HL-60 (cell line): ENCODE measurements around the gene TEX35.

ENCODE experiments used
- DNase-seq, 2 experiments: peaks; one replicate each; pipeline ENCODE4 v3.0.0-alpha.2; 2010 to 2020; ENCODE audit warnings: low read depth in 1 of 2, low spot score in 1 of 2
- H3K27ac ChIP-seq: fragments of 250-450 bp; sonication (Bioruptor Pico); replicated peaks from 2 replicates; pipeline ENCODE4 v1.5.1; 2020; ENCODE audit warnings: mild to moderate bottlenecking, moderate library complexity
- H3K27me3 ChIP-seq: fragments of 250-450 bp; sonication (Bioruptor Pico); 2 replicates; pipeline ENCODE4 v1.5.1; 2021; ENCODE audit warnings: mild to moderate bottlenecking, moderate library complexity; ENCODE audit not compliant: insufficient read depth, poor library complexity, severe bottlenecking
- H3K4me3 ChIP-seq: replicated peaks from 2 replicates; pipeline ENCODE4 v1.5.1; 2011; ENCODE audit warnings: mild to moderate bottlenecking, control low read depth, low read length; ENCODE audit not compliant: insufficient read depth
- GABPA ChIP-seq: IDR thresholded peaks from 2 replicates; pipeline ENCODE4 v1.6.1; 2012; ENCODE audit warnings: low read depth
- POLR2AphosphoS5 ChIP-seq: IDR thresholded peaks from 2 replicates; pipeline ENCODE4 v1.6.1; 2012; ENCODE audit warnings: low read depth
- SPI1 ChIP-seq: IDR thresholded peaks from 2 replicates; pipeline ENCODE4 v1.6.1; 2012; ENCODE audit warnings: low read depth, mild to moderate bottlenecking, borderline replicate concordance
- TF ChIP-seq, protein P1 (sequence below): IDR thresholded peaks from one replicate; pipeline ENCODE4 v1.5.1; 2011; ENCODE audit warnings: low read length, control low read depth, inconsistent platforms; ENCODE audit not compliant: insufficient read depth
- TF ChIP-seq, protein P2 (sequence below): IDR thresholded peaks from 2 replicates; pipeline ENCODE4 v1.6.1; 2012; ENCODE audit warnings: low read depth; ENCODE audit not compliant: insufficient replicate concordance

Gene TEX35

DNA sequence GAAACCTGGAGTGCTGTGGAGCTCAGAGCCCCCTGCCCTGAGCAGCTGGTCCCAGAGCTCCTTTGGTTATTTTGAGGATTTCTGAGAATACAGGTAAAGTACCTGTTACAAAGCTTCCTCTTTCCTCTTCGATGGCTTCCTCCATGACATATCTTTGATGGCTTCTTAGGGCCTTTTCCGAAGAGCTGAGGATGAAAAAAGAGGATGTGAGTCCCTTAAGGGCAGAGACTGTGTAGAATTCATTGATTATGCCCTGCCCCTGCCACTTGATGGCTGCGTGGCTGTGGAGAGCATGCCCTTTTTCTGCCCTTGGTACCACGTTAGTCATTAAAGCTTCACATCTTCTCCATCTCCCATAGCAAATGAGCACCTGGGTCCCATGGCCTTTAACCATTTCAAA is 14.2 kb downstream of the TEX35 start:
- no peak overlapping the region for H3K4me3 ChIP-seq
- no peak for DNase-seq
- TF ChIP-seq SPI1 (no peak), POLR2AphosphoS5 (no peak), GABPA (no peak)
- TF ChIP-seq, protein P1, sequence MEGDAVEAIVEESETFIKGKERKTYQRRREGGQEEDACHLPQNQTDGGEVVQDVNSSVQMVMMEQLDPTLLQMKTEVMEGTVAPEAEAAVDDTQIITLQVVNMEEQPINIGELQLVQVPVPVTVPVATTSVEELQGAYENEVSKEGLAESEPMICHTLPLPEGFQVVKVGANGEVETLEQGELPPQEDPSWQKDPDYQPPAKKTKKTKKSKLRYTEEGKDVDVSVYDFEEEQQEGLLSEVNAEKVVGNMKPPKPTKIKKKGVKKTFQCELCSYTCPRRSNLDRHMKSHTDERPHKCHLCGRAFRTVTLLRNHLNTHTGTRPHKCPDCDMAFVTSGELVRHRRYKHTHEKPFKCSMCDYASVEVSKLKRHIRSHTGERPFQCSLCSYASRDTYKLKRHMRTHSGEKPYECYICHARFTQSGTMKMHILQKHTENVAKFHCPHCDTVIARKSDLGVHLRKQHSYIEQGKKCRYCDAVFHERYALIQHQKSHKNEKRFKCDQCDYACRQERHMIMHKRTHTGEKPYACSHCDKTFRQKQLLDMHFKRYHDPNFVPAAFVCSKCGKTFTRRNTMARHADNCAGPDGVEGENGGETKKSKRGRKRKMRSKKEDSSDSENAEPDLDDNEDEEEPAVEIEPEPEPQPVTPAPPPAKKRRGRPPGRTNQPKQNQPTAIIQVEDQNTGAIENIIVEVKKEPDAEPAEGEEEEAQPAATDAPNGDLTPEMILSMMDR = no peak
- TF ChIP-seq, protein P2, sequence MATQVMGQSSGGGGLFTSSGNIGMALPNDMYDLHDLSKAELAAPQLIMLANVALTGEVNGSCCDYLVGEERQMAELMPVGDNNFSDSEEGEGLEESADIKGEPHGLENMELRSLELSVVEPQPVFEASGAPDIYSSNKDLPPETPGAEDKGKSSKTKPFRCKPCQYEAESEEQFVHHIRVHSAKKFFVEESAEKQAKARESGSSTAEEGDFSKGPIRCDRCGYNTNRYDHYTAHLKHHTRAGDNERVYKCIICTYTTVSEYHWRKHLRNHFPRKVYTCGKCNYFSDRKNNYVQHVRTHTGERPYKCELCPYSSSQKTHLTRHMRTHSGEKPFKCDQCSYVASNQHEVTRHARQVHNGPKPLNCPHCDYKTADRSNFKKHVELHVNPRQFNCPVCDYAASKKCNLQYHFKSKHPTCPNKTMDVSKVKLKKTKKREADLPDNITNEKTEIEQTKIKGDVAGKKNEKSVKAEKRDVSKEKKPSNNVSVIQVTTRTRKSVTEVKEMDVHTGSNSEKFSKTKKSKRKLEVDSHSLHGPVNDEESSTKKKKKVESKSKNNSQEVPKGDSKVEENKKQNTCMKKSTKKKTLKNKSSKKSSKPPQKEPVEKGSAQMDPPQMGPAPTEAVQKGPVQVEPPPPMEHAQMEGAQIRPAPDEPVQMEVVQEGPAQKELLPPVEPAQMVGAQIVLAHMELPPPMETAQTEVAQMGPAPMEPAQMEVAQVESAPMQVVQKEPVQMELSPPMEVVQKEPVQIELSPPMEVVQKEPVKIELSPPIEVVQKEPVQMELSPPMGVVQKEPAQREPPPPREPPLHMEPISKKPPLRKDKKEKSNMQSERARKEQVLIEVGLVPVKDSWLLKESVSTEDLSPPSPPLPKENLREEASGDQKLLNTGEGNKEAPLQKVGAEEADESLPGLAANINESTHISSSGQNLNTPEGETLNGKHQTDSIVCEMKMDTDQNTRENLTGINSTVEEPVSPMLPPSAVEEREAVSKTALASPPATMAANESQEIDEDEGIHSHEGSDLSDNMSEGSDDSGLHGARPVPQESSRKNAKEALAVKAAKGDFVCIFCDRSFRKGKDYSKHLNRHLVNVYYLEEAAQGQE = no peak
- no peaks in the 10 kb centered on the region for H3K27me3 ChIP-seq
- H3K27ac ChIP-seq = no peak overlapping the region

DNA sequence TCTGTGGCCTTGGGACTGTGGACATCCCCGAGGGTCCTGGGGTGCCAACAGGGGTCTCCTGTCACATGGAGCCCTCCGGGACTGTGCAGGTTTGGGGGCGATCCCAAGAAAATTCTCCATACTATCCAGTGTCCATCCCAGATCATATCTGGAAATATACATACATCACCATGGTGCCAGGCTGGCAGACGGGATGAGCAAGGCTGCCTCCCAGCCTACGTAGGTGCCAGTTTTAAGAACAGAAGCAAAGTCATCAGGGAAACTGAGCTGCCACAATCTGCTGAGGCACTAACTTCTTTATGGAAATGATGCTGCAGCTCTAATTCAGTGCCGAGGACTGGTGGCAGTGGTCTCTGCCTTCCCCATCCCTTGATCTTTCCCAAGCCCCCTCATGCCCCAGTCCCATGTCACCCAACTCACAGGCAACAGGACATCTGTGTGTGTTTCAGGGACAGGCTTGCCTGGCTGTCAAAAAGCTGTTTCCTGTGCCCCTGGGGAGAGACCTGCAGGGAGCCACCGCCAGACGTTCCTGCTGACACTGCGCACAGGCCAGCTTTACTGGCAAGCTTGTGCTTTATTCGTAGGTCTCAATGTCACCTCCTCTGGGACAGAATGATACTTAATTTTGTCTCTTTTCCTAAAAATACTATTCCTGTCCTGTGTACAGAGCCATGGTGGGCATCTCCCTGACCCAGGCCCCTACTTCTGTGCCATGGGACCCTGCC is 15.5 kb downstream of the TEX35 start:
- TF ChIP-seq, protein P1 = no peak
- TF ChIP-seq SPI1 (no peak), GABPA (no peak), POLR2AphosphoS5 (no peak)
- TF ChIP-seq, protein P2 = no peak
- H3K27me3 ChIP-seq = no peaks in the 10 kb centered on the region

DNA sequence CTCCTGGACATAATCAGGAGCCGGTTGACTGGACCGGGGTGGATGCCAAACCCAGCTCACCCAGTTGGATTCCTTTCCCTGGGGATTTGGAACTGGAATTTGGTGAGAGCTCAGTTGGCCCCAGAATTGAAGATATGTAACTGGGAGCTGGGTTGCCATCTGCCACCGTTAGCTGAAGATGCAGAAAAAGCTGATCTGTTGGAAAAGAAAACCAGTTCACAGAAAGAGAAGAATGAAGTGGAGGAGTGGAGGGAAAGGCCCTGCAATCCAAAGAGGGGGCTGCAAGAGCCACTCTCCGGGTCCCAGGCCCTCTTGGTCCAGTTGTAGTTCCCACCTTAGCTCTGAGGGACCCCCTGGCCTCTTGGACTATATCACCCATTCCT is 16.0 kb downstream of the TEX35 start:
- TF ChIP-seq SPI1 (no peak), POLR2AphosphoS5 (no peak), GABPA (no peak)
- TF ChIP-seq, protein P1 = no peak
- TF ChIP-seq, protein P2 = no peak
- H3K27ac ChIP-seq = no peak overlapping the region
- no peaks in the 10 kb centered on the region for H3K27me3 ChIP-seq
- H3K4me3 ChIP-seq = no peak overlapping the region
- DNase-seq = no peak

More for the DNA sequence above, 15.5 kb downstream of the TEX35 start:
- H3K27ac ChIP-seq = no peak overlapping the region
- DNase-seq = no peak
- H3K4me3 ChIP-seq = no peak overlapping the region
